Activated gamma-delta T cell treated with Interleukin-2 at 50 U/mL for 16 hours (primary cell): ENCODE results near the gene MAML2.

ENCODE experiments used
- DNase-seq: peaks from one replicate; pipeline ENCODE4 v3.0.0-alpha.2; 2020

The MAML2 gene

GRCh38 chr11:96338910-96339705, 3.9 kb downstream of the MAML2 start:
- DNase-seq, result peak; percentile 28

- DNase-seq, result no peak
Measured at GRCh38 chr11:96337541-96338431, 5.2 kb downstream of the MAML2 start.

GRCh38 chr11:96335388-96335787, 7.6 kb downstream of the MAML2 start:
- DNase-seq, result no peak

- DNase-seq, result no peak
Measured at GRCh38 chr11:96334219-96334618, 8.8 kb downstream of the MAML2 start.

- no peak for DNase-seq
Measured at GRCh38 chr11:96333191-96333719, 9.7 kb downstream of the MAML2 start.

GRCh38 chr11:96332126-96332771, 10.7 kb downstream of the MAML2 start:
- DNase-seq, result no peak

GRCh38 chr11:96331699-96332116, 11.3 kb downstream of the MAML2 start:
- DNase-seq, result no peak

- DNase-seq, result no peak
Measured at GRCh38 chr11:96330511-96330859, 12.5 kb downstream of the MAML2 start.

GRCh38 chr11:96329855-96330510, 13.0 kb downstream of the MAML2 start:
- no peak for DNase-seq

- no peak for DNase-seq
Measured at GRCh38 chr11:96329419-96329818, 13.6 kb downstream of the MAML2 start.

- DNase-seq, result no peak
Measured at GRCh38 chr11:96328395-96329010, 14.5 kb downstream of the MAML2 start.

GRCh38 chr11:96326959-96327358, 16.0 kb downstream of the MAML2 start:
- DNase-seq, result no peak

- DNase-seq, result no peak
Measured at GRCh38 chr11:96324912-96325311, 18.1 kb downstream of the MAML2 start.

GRCh38 chr11:96323642-96323985, 19.4 kb downstream of the MAML2 start:
- no peak for DNase-seq

GRCh38 chr11:96322775-96323641, 20.0 kb downstream of the MAML2 start:
- no peak for DNase-seq

GRCh38 chr11:96321091-96321490, 21.9 kb downstream of the MAML2 start:
- DNase-seq, result no peak

GRCh38 chr11:96319898-96320656, 22.9 kb downstream of the MAML2 start:
- no peak for DNase-seq

GRCh38 chr11:96318850-96319249, 24.1 kb downstream of the MAML2 start:
- no peak for DNase-seq

- DNase-seq, result no peak
Measured at GRCh38 chr11:96318399-96318798, 24.6 kb downstream of the MAML2 start.

GRCh38 chr11:96317985-96318384, 25.0 kb downstream of the MAML2 start:
- no peak for DNase-seq

- DNase-seq, result no peak
Measured at GRCh38 chr11:96317571-96317970, 25.4 kb downstream of the MAML2 start.
